Lung microvascular endothelial cell (primary cell): Measurements from ENCODE around the gene GDF10. TPM values are rescaled to one million over a fixed set of nuclear protein-coding genes. Genes with fewer than 3 reads are reported as not detected.

Source experiments
- DNase-seq, 2 donors: peaks; one replicate each; pipeline versions ENCODE4 v3.0.0 to v3.0.0-alpha.2; 2010; ENCODE audit warnings: low read depth in 2 of 2
- total RNA-seq: library from RNA; depleted of rRNA; stranded (reverse); fragments of >200 nt; gene quantifications from 2 replicates; pipeline ENCODE4 v1.2.1, GENCODE V29; 2014

The GDF10 gene
- total RNA-seq, 1 donor from 2014 or later, result under 0.01 TPM

DNA sequence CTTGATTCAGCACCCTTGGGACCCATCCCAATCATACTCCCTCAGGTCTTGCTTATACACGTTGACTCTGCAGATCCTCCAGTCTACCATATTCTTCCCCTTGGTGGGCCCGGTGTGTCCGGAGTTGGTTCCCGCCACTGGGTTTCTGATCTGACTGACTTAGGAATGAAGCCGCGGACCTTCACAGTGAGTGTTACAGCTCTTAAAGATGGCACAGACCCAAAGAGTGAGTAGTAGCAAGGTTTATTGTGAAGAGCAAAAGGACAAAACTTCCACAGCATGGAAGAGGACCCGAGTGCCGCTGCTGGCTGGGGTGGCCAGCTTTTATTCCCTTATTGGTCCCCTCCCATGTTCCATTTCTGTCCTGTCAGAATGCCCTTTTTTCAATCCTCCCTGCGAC, 5.9 kb upstream of the GDF10 start:
- DNase-seq, result no peak

DNA sequence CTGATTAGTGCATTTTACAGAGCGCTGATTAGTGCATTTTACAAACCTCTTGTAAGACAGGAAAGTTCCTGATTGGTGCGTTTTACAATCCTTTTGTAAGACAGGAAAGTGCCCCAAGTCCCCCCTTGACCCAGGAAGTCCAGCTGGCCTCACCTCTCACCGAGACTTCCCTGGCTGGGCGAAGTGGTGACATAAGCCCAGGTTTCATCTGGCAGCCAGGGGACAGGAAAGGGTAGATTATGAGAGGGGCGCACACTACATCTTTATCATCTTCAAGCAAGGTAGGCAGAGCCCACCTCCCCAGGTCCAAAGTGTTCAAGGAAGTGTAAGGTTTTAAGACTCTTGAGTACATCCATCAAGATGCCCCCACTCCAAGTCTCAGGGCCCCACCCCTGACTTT, 5.5 kb upstream of the GDF10 start:
- no peak for DNase-seq

DNA sequence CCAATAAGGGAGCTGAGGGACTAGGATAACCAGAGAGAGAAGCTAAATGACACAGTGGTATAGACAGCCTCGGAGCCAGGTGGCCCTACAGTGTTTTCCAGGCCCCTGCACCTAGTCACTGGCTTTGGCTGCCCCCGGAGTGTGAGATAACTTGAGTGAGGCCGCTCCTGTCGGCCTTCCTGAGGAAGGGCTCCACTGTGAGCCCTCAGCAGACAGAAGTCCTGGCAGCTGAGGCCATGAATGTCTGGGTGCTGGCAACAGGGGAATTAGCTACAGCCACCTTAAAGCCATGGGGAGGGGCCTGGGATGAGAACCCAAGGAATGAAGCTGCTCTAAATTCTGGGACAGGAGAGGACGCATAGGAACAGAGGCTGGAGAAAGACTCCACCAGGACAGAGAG, 4.6 kb upstream of the GDF10 start:
- DNase-seq, result no peak

- DNase-seq, result no peak
These were observed 3.7 kb upstream of the GDF10 start for GRCh38 chr10:47296156-47296894.

DNA sequence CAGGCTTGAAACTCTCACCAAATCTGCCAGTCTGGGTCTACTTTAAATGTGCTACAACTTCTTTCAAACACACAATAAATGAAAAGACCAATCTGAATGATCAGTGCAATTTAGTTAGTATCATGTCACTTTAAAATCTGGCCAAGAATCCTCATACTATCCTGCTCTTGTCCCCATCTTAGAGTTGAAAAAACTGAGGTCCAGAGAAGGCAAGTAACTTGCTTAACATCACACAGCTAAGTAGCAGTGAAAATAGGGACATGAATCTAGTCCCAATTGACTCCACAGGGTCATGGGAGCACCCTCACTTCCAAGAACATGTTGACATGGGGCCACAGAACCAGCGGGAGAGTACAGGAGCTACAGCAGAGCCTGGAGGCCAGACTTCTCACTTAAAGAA, 3.1 kb upstream of the GDF10 start:
- no peak for DNase-seq

DNA sequence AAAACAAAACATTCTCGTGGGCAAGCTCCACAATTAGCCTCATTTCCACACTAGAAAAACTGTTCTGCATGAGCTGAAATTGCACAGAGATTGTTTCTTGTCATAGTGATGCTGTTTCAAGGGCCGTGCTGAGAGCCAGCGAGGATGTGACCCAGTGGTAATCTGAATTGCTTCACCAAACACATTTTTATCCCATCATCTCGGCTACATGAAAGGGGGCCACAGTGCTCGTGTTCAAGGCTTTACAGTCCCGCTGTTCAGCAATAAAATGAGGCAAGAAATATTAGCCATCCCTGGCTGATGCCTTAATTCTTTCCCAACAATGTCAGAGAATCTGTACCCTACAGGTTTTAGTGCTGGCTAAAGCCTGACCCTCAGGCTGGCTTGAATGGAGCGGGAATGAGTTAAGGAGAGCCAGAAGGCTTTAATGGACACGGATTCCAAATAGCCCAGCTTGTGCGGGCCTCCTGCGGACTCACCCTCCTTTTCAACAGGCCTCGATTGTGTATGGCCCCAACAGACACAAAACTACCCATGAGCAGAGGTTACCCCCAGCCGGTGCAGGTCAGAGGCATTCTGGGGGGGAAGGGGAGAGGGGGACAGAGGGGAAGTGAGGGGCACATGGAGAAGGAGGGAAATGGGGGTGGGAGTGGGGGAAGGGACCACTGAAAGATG, 2.0 kb upstream of the GDF10 start:
- no peak for DNase-seq

DNA sequence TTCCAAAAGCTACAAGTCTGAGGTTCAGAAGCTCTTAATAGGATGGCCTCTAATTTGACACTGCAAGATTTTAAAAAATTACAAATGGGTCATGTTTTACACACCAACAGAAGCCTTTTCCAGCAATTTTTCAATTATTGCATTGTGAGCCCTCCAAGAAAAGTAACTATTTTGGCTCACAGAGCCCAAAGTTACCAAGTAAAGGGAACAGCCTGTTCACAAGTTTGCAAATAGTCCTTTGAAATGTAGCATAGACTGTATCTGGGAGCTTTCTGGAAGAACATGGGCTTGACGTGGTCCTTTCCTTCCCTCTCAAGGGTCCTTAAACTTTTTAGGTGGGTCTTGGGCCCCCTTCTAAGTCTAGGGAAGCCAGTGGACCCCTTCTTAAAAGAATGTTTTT, 1.3 kb upstream of the GDF10 start:
- no peak for DNase-seq

DNA sequence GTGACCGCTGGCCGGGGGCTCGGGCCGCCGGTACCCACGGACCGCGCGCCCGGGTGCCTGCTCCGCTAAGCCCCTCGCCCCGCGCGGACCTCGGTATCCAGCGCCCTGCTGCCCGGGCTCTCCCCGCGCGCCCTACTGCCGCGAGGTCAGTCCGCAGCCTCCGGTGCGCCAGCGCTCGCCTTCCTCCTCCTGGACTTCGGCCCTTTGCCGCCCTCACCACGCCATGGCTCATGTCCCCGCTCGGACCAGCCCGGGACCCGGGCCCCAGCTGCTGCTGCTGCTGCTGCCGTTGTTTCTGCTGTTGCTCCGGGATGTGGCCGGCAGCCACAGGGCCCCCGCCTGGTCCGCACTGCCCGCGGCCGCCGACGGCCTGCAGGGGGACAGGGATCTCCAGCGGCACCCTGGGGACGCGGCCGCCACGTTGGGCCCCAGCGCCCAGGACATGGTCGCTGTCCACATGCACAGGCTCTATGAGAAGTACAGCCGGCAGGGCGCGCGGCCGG, 483 bp downstream of the GDF10 start:
- DNase-seq, result no peak

DNA sequence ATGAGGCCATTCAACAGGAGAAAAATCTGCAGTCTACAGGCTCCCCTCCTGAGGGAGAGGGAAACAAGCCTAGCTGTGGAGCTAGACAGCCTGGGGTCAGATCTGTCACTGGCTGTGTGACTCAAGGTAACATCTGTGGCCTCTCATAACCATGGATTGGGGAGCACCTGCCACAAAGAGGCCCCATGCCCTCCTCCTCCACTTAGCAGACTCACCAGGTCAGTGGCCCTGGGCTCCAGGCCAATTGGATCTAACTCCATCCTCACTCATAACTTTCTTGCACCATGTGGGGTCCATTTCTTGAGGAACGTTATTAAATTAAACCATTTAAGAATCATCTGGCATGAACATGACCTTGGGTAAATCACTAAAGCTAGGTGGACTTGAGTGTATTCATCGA, 1.8 kb downstream of the GDF10 start:
- DNase-seq, result no peak

- no peak for DNase-seq
These were observed 3.1 kb downstream of the GDF10 start for GRCh38 chr10:47303105-47303504.

DNA sequence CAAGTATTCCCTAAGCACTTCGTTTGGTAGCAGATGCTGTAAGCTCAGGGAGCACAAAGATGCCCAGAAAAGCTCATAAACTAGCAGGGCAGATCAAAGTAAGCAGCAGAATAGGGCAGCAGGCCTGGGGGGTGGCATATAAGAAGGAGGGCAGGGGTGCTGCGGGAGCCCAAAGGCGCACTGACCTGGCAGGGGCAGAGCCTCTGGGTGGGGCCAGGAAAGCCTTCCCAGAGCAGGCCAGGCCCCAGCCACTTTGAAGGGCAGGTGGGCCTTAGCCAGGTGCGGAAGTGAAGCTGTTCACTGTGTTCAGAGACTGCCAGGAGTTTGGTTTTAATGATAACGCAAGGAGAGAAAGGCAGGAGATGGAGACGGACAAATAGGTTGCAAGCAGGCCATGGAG, 3.9 kb downstream of the GDF10 start:
- DNase-seq, result no peak

DNA sequence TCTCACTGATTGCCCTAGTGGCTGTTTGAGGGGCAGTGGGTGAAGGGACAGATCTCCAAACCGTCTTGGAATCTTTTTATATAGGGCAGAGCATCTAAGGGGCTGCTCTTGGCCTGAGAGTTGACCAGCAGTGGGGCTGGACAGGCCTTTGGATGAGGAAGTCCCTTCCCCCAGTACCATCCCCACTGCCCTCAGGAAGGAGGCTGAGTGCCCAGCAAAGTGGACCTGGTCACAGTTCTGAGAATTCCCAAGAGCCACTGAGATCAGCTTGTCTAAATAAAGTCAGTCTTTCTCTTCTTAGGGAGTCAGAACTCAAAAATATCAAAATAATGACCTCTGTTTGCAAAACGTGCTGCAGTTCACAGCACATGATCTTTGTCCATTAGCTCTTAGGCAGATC, 5.6 kb downstream of the GDF10 start:
- DNase-seq, result no peak

- DNase-seq, result no peak
These were observed 6.6 kb downstream of the GDF10 start for GRCh38 chr10:47306387-47307210.

- no peak for DNase-seq
These were observed 7.4 kb downstream of the GDF10 start for GRCh38 chr10:47307381-47307780.

DNA sequence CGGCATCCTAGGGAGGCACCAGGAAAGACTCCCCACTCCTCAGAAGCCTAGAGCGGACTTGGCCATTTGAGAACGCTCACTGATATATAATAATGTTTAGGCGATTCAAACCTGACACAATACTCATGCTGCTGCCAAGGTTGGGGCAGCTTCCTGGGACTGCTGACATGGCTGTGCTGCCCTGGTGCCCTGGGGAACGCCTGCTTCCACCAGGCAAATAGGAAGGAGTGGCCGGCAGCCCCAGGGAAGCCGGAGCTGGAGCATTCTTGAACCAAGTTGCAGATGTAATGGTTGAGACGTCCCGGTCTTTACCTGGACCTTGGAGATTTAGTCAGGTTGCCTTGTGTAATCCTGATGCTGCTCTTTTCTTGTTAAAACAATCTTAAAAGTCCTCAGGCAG, 8.8 kb downstream of the GDF10 start:
- DNase-seq, result no peak

- DNase-seq, result no peak
These were observed 9.6 kb downstream of the GDF10 start for GRCh38 chr10:47309408-47310089.

GRCh38 chr10:47310090-47310505, 10.1 kb downstream of the GDF10 start:
- no peak for DNase-seq

- no peak for DNase-seq
These were observed 11.4 kb downstream of the GDF10 start for GRCh38 chr10:47311193-47311931.

DNA sequence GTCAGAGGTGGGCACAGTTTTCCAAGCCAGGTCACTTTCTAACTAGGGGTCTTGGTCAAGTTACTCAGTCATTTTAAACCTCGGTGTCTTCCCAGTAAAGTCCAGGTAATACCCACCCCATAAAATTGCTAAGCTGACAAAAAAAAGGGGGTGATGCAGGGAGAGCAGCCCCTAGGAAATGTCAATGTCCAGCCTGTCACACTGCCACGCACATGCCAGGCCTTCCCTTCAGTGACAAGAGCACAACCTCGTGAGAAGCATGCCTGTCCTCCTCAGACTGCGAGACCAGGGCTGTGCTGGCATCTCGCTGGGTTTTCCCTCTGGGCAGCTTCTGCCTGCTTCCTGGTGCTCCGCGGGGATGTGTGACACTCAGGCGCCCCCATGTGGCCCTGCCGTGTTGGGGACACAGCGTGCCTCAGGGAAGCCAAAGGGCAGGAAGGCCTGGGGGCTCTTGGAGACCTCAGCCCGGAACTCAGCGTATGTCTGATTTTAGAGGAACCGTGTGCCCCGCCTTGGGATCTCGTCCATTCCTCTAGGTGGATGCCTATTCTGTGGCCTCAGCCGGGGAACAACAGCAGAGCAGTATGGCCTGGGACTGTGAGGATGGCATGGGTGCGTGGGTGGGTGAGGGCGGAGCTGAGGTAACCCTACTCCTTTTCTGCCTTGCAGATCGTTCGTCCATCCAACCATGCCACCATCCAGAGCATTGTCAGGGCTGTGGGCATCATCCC, 12.1 kb downstream of the GDF10 start:
- peak; percentile 73 to 80 for DNase-seq

GRCh38 chr10:47312663-47312995, 12.6 kb downstream of the GDF10 start:
- no peak for DNase-seq
